Endothelial cell of umbilical vein (primary cell): ENCODE data around the gene FOXP1. TPM values are rescaled to one million over a fixed set of nuclear protein-coding genes. Genes with fewer than 3 reads are reported as not detected.

Experiments used
- BruUV-seq: library from RNA; stranded (reverse); fragments of 400-500 nt; replicated peaks from 2 replicates; lab custom pipeline; 2021; lab: Mats Ljungman, UMichigan
- CTCF ChIA-PET: fragments of 300-600, 350-600 bp; sonication (Branson Sonifier 250); formaldehyde crosslinking; loops from one replicate; lab custom pipeline; 2021; ENCODE audit warnings: antibody characterized with exemption, inconsistent platforms; lab: Charles Lee
- POLR2A ChIA-PET: fragments of 300-600, 350-600 bp; sonication (Branson Sonifier 250); formaldehyde crosslinking; loops from one replicate; lab custom pipeline; 2021; ENCODE audit warnings: antibody characterized with exemption, inconsistent platforms; lab: Charles Lee
- DNase-seq: peaks from one replicate; pipeline ENCODE4 v3.0.0-alpha.2; 2011; ENCODE audit warnings: low read depth, low spot score
- FAIRE-seq: peaks from 2 replicates; lab custom pipeline; 2011; peaks lifted over from hg19 to GRCh38; lab: Jason Lieb, UNC
- H2AFZ ChIP-seq: 2 replicates; pipeline ENCODE4 v1.6.0; 2012; ENCODE audit warnings: low read depth, low read length, control low read depth, inconsistent platforms
- H3K27ac ChIP-seq: 2 replicates; pipeline ENCODE4 v1.5.1; 2011; ENCODE audit warnings: low read depth, mild to moderate bottlenecking, control low read depth, low read length, moderate library complexity; ENCODE audit not compliant: insufficient read depth
- H3K27me3 ChIP-seq, 2 experiments: 2 replicates each; pipeline versions ENCODE4 v1.6.0 to v1.6.1; 2011; ENCODE audit warnings: low read length in 2 of 2, mixed read lengths in 1 of 2; ENCODE audit not compliant: control insufficient read depth in 2 of 2, insufficient read depth in 2 of 2
- H3K36me3 ChIP-seq, 2 experiments: 2 replicates in 1 of 2; 3 replicates in 1 of 2; pipeline ENCODE4 v1.5.1; 2011; ENCODE audit warnings: low read length in 2 of 2, mild to moderate bottlenecking in 1 of 2, moderate library complexity in 1 of 2; ENCODE audit not compliant: control insufficient read depth in 2 of 2, insufficient read depth in 2 of 2; ENCODE audit errors: extremely low read depth in 1 of 2
- H3K4me1 ChIP-seq: 3 replicates; pipeline ENCODE4 v1.5.1; 2011; ENCODE audit warnings: mild to moderate bottlenecking, low read length; ENCODE audit not compliant: control insufficient read depth, insufficient read depth; ENCODE audit errors: extremely low read depth
- H3K4me2 ChIP-seq: 2 replicates; pipeline ENCODE4 v1.6.1; 2011; ENCODE audit warnings: low read length, control low read depth, mixed read lengths; ENCODE audit not compliant: insufficient read depth
- H3K4me3 ChIP-seq, 3 experiments: fragments of 200-600 bp in 1 of 3; sonication (generic), shearing (Covaris generic) in 1 of 3; replicated peaks in 1 of 3; 2 replicates each; pipeline ENCODE4 v1.5.1; 2011 to 2016; ENCODE audit warnings: control low read depth in 3 of 3, low read length in 3 of 3, mild to moderate bottlenecking in 2 of 3, inconsistent platforms in 1 of 3, low read depth in 1 of 3, moderate library complexity in 1 of 3; ENCODE audit not compliant: insufficient read depth in 1 of 3
- H3K79me2 ChIP-seq: 2 replicates; pipeline ENCODE4 v1.6.0; 2012; ENCODE audit warnings: low read length, inconsistent platforms; ENCODE audit not compliant: control insufficient read depth, insufficient read depth
- H3K9ac ChIP-seq: replicated peaks from 2 replicates; pipeline ENCODE3; 2011; ENCODE audit warnings: low read length, control low read depth; ENCODE audit not compliant: insufficient read depth; ENCODE audit errors: extremely low read depth
- H3K9me1 ChIP-seq: replicated peaks from 3 replicates; pipeline ENCODE4 v1.6.0; 2011; ENCODE audit warnings: mild to moderate bottlenecking, low read length; ENCODE audit not compliant: control insufficient read depth, insufficient read depth; ENCODE audit errors: extremely low read depth
- H3K9me3 ChIP-seq: replicated peaks from 2 replicates; pipeline ENCODE4 v1.5.1; 2012; ENCODE audit warnings: low read length, inconsistent platforms; ENCODE audit not compliant: control insufficient read depth, insufficient read depth
- H4K20me1 ChIP-seq: replicated peaks from 2 replicates; pipeline ENCODE3; 2011; ENCODE audit warnings: mild to moderate bottlenecking, low read length; ENCODE audit not compliant: control insufficient read depth, insufficient read depth; ENCODE audit errors: extremely low read depth
- EZH2 ChIP-seq: IDR thresholded peaks from 2 replicates; pipeline ENCODE4 v1.6.1; 2012; ENCODE audit warnings: borderline replicate concordance, low read depth, mild to moderate bottlenecking, moderate library complexity, low read length, inconsistent platforms; ENCODE audit not compliant: severe bottlenecking
- FOS ChIP-seq: IDR thresholded peaks from 2 replicates; pipeline ENCODE4 v1.6.1; 2011; ENCODE audit warnings: mild to moderate bottlenecking, low read length, moderate library complexity, borderline replicate concordance; ENCODE audit not compliant: insufficient read depth
- GATA2 ChIP-seq: IDR thresholded peaks from 2 replicates; pipeline ENCODE4 v1.7.0; 2011; ENCODE audit warnings: low read depth, mild to moderate bottlenecking, moderate library complexity, mixed read lengths, low read length; ENCODE audit not compliant: insufficient read length, insufficient read depth
- JUN ChIP-seq: IDR thresholded peaks from 2 replicates; pipeline ENCODE4 v1.6.1; 2011; ENCODE audit warnings: borderline replicate concordance, low read depth; ENCODE audit not compliant: insufficient read length, insufficient read depth
- MYC ChIP-seq: IDR thresholded peaks from one replicate; pipeline ENCODE4 v1.6.1; 2011; ENCODE audit warnings: mild to moderate bottlenecking, low read depth, low read length
- POLR2A ChIP-seq: IDR thresholded peaks from 2 replicates; pipeline ENCODE4 v1.6.1; 2012; ENCODE audit warnings: low read depth, mild to moderate bottlenecking, control low read depth, low read length
- POLR2AphosphoS5 ChIP-seq: IDR thresholded peaks from 2 replicates; pipeline ENCODE4 v1.6.1; 2012; ENCODE audit warnings: low read depth, mild to moderate bottlenecking, control low read depth, low read length, moderate library complexity; ENCODE audit not compliant: insufficient read depth
- dilution Hi-C: fragments of 300-500 bp; cut with MboI; formaldehyde crosslinking; loops from one replicate; pipeline ENCODE4 v1.15.0; 2019; ENCODE audit warnings: low sequenced_read_pairs; ENCODE audit not compliant: extremely low pct_ligation_motif_present
- intact Hi-C: fragments of 100-400 bp; cut with micrococcal nuclease; formaldehyde crosslinking; loops from one replicate; pipeline ENCODE4 v1.10.0; 2022
- polyA plus RNA-seq, 4 experiments: library from polyadenylated mRNA; depleted of rRNA in 3 of 4; stranded (reverse) in 3 of 4; unstranded in 1 of 4; fragments of >200 nt; gene quantifications; 2 replicates each; pipeline versions ENCODE4 v1.2.1 to v1.2.3, GENCODE V29; 2011 to 2012; ENCODE audit warnings: missing spikeins in 1 of 4
- total RNA-seq: library from RNA; stranded (reverse); gene quantifications from 2 replicates; pipeline ENCODE4 v1.2.3, GENCODE V29; 2021
- TF ChIP-seq, protein P1 (sequence below), 2 donors: IDR thresholded peaks; 1 replicate in 1 of 2; 2 replicates in 1 of 2; pipeline ENCODE4 v1.5.1; 2011; ENCODE audit warnings: low read length in 2 of 2, mild to moderate bottlenecking in 2 of 2, moderate library complexity in 2 of 2, control low read depth in 1 of 2, inconsistent platforms in 1 of 2, low read depth in 1 of 2; ENCODE audit not compliant: insufficient read depth in 1 of 2; ENCODE audit errors: extremely low read depth in 1 of 2
- TF ChIP-seq, protein P2 (sequence below): IDR thresholded peaks from 2 replicates; pipeline ENCODE4 v1.6.1; 2011; ENCODE audit not compliant: insufficient read depth, insufficient read length

FOXP1 gene
- total and polyA plus RNA-seq, 2 donors (not counting 3 experiments of a cell fraction or from before 2014, with no cell fraction given), result 41.0 to 107 TPM

DNA sequence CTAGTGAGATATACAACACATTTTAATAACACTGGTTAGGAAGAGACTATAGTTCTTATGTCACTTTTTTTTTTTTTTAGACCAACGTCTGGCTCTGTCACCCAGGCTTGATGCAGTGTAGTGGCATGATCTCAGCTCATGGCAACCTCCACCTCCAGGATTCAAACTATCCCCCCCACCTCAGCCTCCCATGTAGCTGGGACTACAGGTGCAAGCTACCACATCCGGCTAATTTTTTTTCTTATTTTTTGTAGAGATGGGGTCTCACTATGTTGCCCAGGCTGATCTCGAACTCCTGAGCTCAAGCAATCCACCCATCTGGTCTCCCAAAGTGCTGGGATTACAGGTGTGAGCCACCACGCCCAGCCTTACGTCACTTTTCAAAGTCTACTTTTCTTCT lies 100.8 kb downstream of the FOXP1 start:
- H2AFZ ChIP-seq, result no peak overlapping the region
- BruUV-seq, result no TSS peak
- CTCF ChIA-PET, result interaction anchor here (2.0 kb wide), 1 partner anchor 16 kb away, joined by 4 read pairs; no protein-coding TSS in a partner anchor
- no peak overlapping the region for H3K4me2 ChIP-seq
- dilution Hi-C loops, result no loop called here
- H3K4me1 ChIP-seq, result no peaks in the 10 kb centered on the region
- POLR2A ChIA-PET, result no interaction called here
- TF ChIP-seq, protein P1, sequence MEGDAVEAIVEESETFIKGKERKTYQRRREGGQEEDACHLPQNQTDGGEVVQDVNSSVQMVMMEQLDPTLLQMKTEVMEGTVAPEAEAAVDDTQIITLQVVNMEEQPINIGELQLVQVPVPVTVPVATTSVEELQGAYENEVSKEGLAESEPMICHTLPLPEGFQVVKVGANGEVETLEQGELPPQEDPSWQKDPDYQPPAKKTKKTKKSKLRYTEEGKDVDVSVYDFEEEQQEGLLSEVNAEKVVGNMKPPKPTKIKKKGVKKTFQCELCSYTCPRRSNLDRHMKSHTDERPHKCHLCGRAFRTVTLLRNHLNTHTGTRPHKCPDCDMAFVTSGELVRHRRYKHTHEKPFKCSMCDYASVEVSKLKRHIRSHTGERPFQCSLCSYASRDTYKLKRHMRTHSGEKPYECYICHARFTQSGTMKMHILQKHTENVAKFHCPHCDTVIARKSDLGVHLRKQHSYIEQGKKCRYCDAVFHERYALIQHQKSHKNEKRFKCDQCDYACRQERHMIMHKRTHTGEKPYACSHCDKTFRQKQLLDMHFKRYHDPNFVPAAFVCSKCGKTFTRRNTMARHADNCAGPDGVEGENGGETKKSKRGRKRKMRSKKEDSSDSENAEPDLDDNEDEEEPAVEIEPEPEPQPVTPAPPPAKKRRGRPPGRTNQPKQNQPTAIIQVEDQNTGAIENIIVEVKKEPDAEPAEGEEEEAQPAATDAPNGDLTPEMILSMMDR (IDR thresholded peaks at IDR 0.05; ENCODE audit: extremely low read depth in 1 of 2, insufficient read depth in 1 of 2, low read depth in 1 of 2, low read length in 2 of 2), result no peak
- TF ChIP-seq JUN, result no peak
- TF ChIP-seq MYC, result no peak
- TF ChIP-seq EZH2, result no peak
- TF ChIP-seq GATA2, result no peak
- TF ChIP-seq, protein P2, sequence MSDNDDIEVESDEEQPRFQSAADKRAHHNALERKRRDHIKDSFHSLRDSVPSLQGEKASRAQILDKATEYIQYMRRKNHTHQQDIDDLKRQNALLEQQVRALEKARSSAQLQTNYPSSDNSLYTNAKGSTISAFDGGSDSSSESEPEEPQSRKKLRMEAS, result no peak
- TF ChIP-seq FOS, result no peak
- no peak for TF ChIP-seq POLR2AphosphoS5
- no peak for TF ChIP-seq POLR2A
- no peaks in the 10 kb centered on the region for H3K9me1 ChIP-seq
- H3K4me3 ChIP-seq, result no peak overlapping the region
- no peaks in the 10 kb centered on the region for H3K79me2 ChIP-seq
- intact Hi-C loops, result no loop called here
- H3K9me3 ChIP-seq, result no peaks in the 10 kb centered on the region
- H3K27ac ChIP-seq, result no peak overlapping the region
- DNase-seq (no peak), FAIRE-seq (no peak)
- H3K9ac ChIP-seq, result no peak overlapping the region
- H3K27me3 ChIP-seq, result no peaks in the 10 kb centered on the region
- no peaks in the 10 kb centered on the region for H4K20me1 ChIP-seq
- H3K36me3 ChIP-seq, result no peaks in the 10 kb centered on the region
